IMR-90 (cell line): ENCODE measurements around the gene PBX3. TPM values are rescaled to one million over a fixed set of nuclear protein-coding genes. Genes with fewer than 3 reads are reported as not detected.

Experiments
- ATAC-seq: fragments of 200-7000 bp; cut with Tn5 transposase; 2 replicates; pipeline ENCODE4 v1.9.1; 2020; ENCODE audit warnings: low read depth, mild to moderate bottlenecking, moderate library complexity
- BruUV-seq: library from RNA; stranded (reverse); fragments of 400-500 nt; replicated peaks from 2 replicates; lab custom pipeline; 2021; lab: Mats Ljungman, UMichigan
- CTCF ChIA-PET: fragments of 300-600 bp; formaldehyde crosslinking; extraction: SDS; loops from one replicate; lab custom pipeline; 2021; ENCODE audit warnings: antibody characterized with exemption; lab: Yijun Ruan, JAX
- POLR2A ChIA-PET: fragments of 300-600 bp; sonication (Branson Sonifier 250); formaldehyde crosslinking; loops from one replicate; lab custom pipeline; 2022; ENCODE audit warnings: antibody characterized with exemption; ENCODE audit not compliant: unreplicated experiment; lab: Charles Lee
- DNase-seq: peaks from one replicate; pipeline ENCODE4 v3.0.0; 2013
- H2AFZ ChIP-seq: replicated peaks from 2 replicates; pipeline ENCODE3; 2013; ENCODE audit warnings: low read length, mild to moderate bottlenecking; ENCODE audit not compliant: poor library complexity
- H2AK5ac ChIP-seq: 2 replicates; pipeline ENCODE4 v1.6.1; 2013; ENCODE audit warnings: low read depth, low read length, inconsistent platforms
- H2AK9ac ChIP-seq: replicated peaks from 2 replicates; pipeline ENCODE3; 2013; ENCODE audit warnings: mild to moderate bottlenecking, low read depth, low read length, moderate library complexity; ENCODE audit not compliant: poor library complexity
- H2BK120ac ChIP-seq: 2 replicates; pipeline ENCODE4 v1.6.1; 2013; ENCODE audit warnings: low read depth, low read length, inconsistent platforms
- H2BK15ac ChIP-seq: 3 replicates; pipeline ENCODE4 v1.6.1; 2013; ENCODE audit warnings: low read depth, low read length, inconsistent platforms
- H2BK20ac ChIP-seq: 2 replicates; pipeline ENCODE4 v1.6.1; 2013; ENCODE audit warnings: low read depth, mild to moderate bottlenecking, inconsistent platforms, low read length, moderate library complexity
- H2BK5ac ChIP-seq: 2 replicates; pipeline ENCODE4 v1.6.1; 2013; ENCODE audit warnings: mild to moderate bottlenecking, low read depth, low read length, inconsistent platforms; ENCODE audit not compliant: poor library complexity, severe bottlenecking
- H3K14ac ChIP-seq: replicated peaks from 2 replicates; pipeline ENCODE4 v1.6.1; 2013; ENCODE audit warnings: low read depth, low read length, inconsistent platforms
- H3K18ac ChIP-seq: 2 replicates; pipeline ENCODE4 v1.6.1; 2013; ENCODE audit warnings: low read depth, low read length, control low read depth
- H3K23ac ChIP-seq: 2 replicates; pipeline ENCODE4 v1.6.1; 2013; ENCODE audit warnings: low read depth, low read length, inconsistent platforms
- H3K27ac ChIP-seq: 2 replicates; pipeline ENCODE4 v1.5.1; 2013; ENCODE audit warnings: mild to moderate bottlenecking, control low read depth, low read length; ENCODE audit not compliant: insufficient read depth
- H3K27me3 ChIP-seq: 2 replicates; pipeline ENCODE4 v1.6.1; 2013; ENCODE audit warnings: low read length; ENCODE audit not compliant: control insufficient read depth, insufficient read depth
- H3K36me3 ChIP-seq: 2 replicates; pipeline ENCODE4 v1.6.1; 2013; ENCODE audit warnings: low read length, mixed read lengths; ENCODE audit not compliant: control insufficient read depth, insufficient read depth
- H3K4ac ChIP-seq: 2 replicates; pipeline ENCODE4 v1.6.1; 2013; ENCODE audit warnings: low read depth, low read length, inconsistent platforms
- H3K4me1 ChIP-seq: 2 replicates; pipeline ENCODE4 v1.6.1; 2013; ENCODE audit warnings: low read length, mixed read lengths; ENCODE audit not compliant: control insufficient read depth, insufficient read depth
- H3K4me2 ChIP-seq: 2 replicates; pipeline ENCODE4 v1.6.1; 2013; ENCODE audit warnings: low read depth, mild to moderate bottlenecking, control low read depth, low read length, moderate library complexity
- H3K4me3 ChIP-seq: 2 replicates; pipeline ENCODE4 v1.5.1; 2013; ENCODE audit warnings: low read depth, mild to moderate bottlenecking, control low read depth, low read length, moderate library complexity; ENCODE audit not compliant: insufficient read depth
- H3K56ac ChIP-seq: 2 replicates; pipeline ENCODE4 v1.6.1; 2013; ENCODE audit warnings: low read length, inconsistent platforms; ENCODE audit not compliant: insufficient read depth; ENCODE audit errors: extremely low read depth
- H3K79me1 ChIP-seq, 2 experiments: 2 replicates each; pipeline ENCODE4 v1.6.1; 2013; ENCODE audit warnings: low read length in 2 of 2, inconsistent platforms in 1 of 2, low read depth in 1 of 2
- H3K9ac ChIP-seq: 2 replicates; pipeline ENCODE4 v1.6.1; 2013; ENCODE audit warnings: low read depth, low read length, control low read depth
- H3K9me1 ChIP-seq: 2 replicates; pipeline ENCODE4 v1.6.1; 2013; ENCODE audit warnings: low read length, inconsistent platforms; ENCODE audit not compliant: insufficient read depth
- H3K9me3 ChIP-seq: 2 replicates; pipeline ENCODE4 v1.6.1; 2013; ENCODE audit warnings: low read length; ENCODE audit not compliant: control insufficient read depth, insufficient read depth
- H4K20me1 ChIP-seq: 2 replicates; pipeline ENCODE4 v1.6.1; 2013; ENCODE audit warnings: low read length, inconsistent platforms; ENCODE audit not compliant: insufficient read depth
- H4K5ac ChIP-seq: 2 replicates; pipeline ENCODE4 v1.6.1; 2013; ENCODE audit warnings: mild to moderate bottlenecking, low read depth, low read length, control low read depth
- H4K8ac ChIP-seq, 2 experiments: 2 replicates each; pipeline ENCODE4 v1.6.1; 2013; ENCODE audit warnings: low read depth in 2 of 2, low read length in 2 of 2, control low read depth in 1 of 2, inconsistent platforms in 1 of 2
- H4K91ac ChIP-seq: 2 replicates; pipeline ENCODE4 v1.6.1; 2013; ENCODE audit warnings: low read depth, low read length, inconsistent platforms; ENCODE audit not compliant: insufficient read depth
- BHLHE40 ChIP-seq: fragments of 150-350 bp; IDR thresholded peaks from 2 replicates; pipeline ENCODE4 v1.6.1; 2016; ENCODE audit warnings: mild to moderate bottlenecking, low read depth, low read length
- CEBPB ChIP-seq: IDR thresholded peaks from 2 replicates; pipeline ENCODE4 v1.6.1; 2012; ENCODE audit warnings: low read depth, low read length, improper control_type of control experiment
- CHD1 ChIP-seq: IDR thresholded peaks from 2 replicates; pipeline ENCODE4 v1.6.1; 2012; ENCODE audit warnings: low read depth, low read length, improper control_type of control experiment
- CTCF ChIP-seq: conservative IDR thresholded peaks from 2 replicates; pipeline ENCODE4 v1.5.1; 2012; ENCODE audit warnings: mild to moderate bottlenecking, low read depth, low read length, improper control_type of control experiment
- ELK1 ChIP-seq: fragments of 150-350 bp; IDR thresholded peaks from 2 replicates; pipeline ENCODE4 v1.6.1; 2016; ENCODE audit warnings: low read depth, mild to moderate bottlenecking, low read length, moderate library complexity, borderline replicate concordance
- FOS ChIP-seq: fragments of 150-350 bp; IDR thresholded peaks from 2 replicates; pipeline ENCODE4 v1.6.1; 2016; ENCODE audit warnings: low read depth, low read length
- MAFK ChIP-seq: IDR thresholded peaks from 2 replicates; pipeline ENCODE4 v1.6.1; 2012; ENCODE audit warnings: low read depth, low read length, improper control_type of control experiment
- MAZ ChIP-seq: IDR thresholded peaks from 2 replicates; pipeline ENCODE4 v1.6.1; 2012; ENCODE audit warnings: low read depth, mild to moderate bottlenecking, low read length, improper control_type of control experiment, moderate library complexity, borderline replicate concordance
- MXI1 ChIP-seq: IDR thresholded peaks from 2 replicates; pipeline ENCODE4 v1.6.1; 2012; ENCODE audit warnings: low read depth, mild to moderate bottlenecking, low read length, moderate library complexity, borderline replicate concordance
- NFE2L2 ChIP-seq: fragments of 150-350 bp; IDR thresholded peaks from 2 replicates; pipeline ENCODE4 v1.6.1; 2016; ENCODE audit warnings: low read depth, mild to moderate bottlenecking, low read length
- POLR2A ChIP-seq: IDR thresholded peaks from 2 replicates; pipeline ENCODE4 v1.6.1; 2012; ENCODE audit warnings: mild to moderate bottlenecking, low read depth, low read length
- RAD21 ChIP-seq: IDR thresholded peaks from 2 replicates; pipeline ENCODE4 v1.6.1; 2012; ENCODE audit warnings: low read length, improper control_type of control experiment
- RCOR1 ChIP-seq: IDR thresholded peaks from 2 replicates; pipeline ENCODE4 v1.6.1; 2012; ENCODE audit warnings: mild to moderate bottlenecking, low read length, improper control_type of control experiment; ENCODE audit not compliant: insufficient replicate concordance
- RFX5 ChIP-seq: IDR thresholded peaks from 2 replicates; pipeline ENCODE4 v1.8.0; 2012; ENCODE audit warnings: low read depth, mild to moderate bottlenecking, low read length, moderate library complexity
- SMC3 ChIP-seq: fragments of 150-350 bp; IDR thresholded peaks from 2 replicates; pipeline ENCODE4 v1.6.1; 2016; ENCODE audit warnings: low read depth, mild to moderate bottlenecking, antibody characterized with exemption, low read length, moderate library complexity
- USF2 ChIP-seq: fragments of 150-350 bp; IDR thresholded peaks from 2 replicates; pipeline ENCODE4 v1.6.1; 2017; ENCODE audit warnings: mild to moderate bottlenecking, antibody characterized with exemption, low read length, low read depth
- WGBS, 2 experiments: methylation state at CpG; one replicate each; pipeline versions ENCODE4 v1.1.5 to v1.1.7; 2013; ENCODE audit warnings: missing lambda C conversion rate in 2 of 2; ENCODE audit not compliant: insufficient read length in 1 of 2; ENCODE audit errors: extremely low coverage in 2 of 2; 5-methylcytosine and 5-hydroxymethylcytosine counted together
- dilution Hi-C: fragments of 300-500 bp; cut with HindIII; formaldehyde crosslinking; loops from one replicate; pipeline ENCODE4 v1.14.3; 2018; ENCODE audit warnings: low sequenced_read_pairs; ENCODE audit not compliant: unreplicated experiment
- in situ Hi-C: fragments of 300-500 bp; cut with MboI; formaldehyde crosslinking; loops from 3 replicates; pipeline ENCODE4 v1.14.3; 2019; ENCODE audit warnings: low sequenced_read_pairs, inconsistent platforms, mixed read lengths
- intact Hi-C: fragments of 100-400 bp; cut with micrococcal nuclease; formaldehyde crosslinking; loops from 2 replicates; pipeline ENCODE4 v1.10.0; 2022
- polyA plus RNA-seq, 3 experiments: library from polyadenylated mRNA; depleted of rRNA; stranded (reverse); fragments of >200 nt; gene quantifications; 2 replicates each; pipeline ENCODE4 v1.2.3, GENCODE V29; 2012; ENCODE audit warnings: low replicate concordance in 1 of 3
- total RNA-seq: library from RNA; depleted of rRNA; stranded (reverse); fragments of >200 nt; gene quantifications from 2 replicates; pipeline ENCODE4 v1.2.3, GENCODE V29; 2012

Gene PBX3
- total and polyA plus RNA-seq, 2 of the 4 experiments (the other 2 are of a cell fraction) = 12.0 to 15.6 TPM

GRCh38 chr9:125956102-125956501 is 208.9 kb downstream of the PBX3 start:
- Histone ChIP-seq H3K9me1 (peaks cover 2% of the 10 kb centered on the region; the same call in 1 of the 2 replicates), H3K4me3 (no peak overlapping the region), H2BK20ac (no peak overlapping the region), H2BK15ac (no peak overlapping the region), H3K4ac (no peak overlapping the region), H3K23ac (no peak overlapping the region), H2AK9ac (no peak overlapping the region), H3K14ac (no peak overlapping the region), H3K4me2 (no peak overlapping the region), H4K5ac (no peak overlapping the region), H3K56ac (no peak overlapping the region), H4K91ac (no peak overlapping the region), H2BK120ac (no peak overlapping the region), H3K18ac (no peak overlapping the region), H3K27me3 (no peaks in the 10 kb centered on the region), H3K36me3 (peaks cover 3% of the 10 kb centered on the region; the same call in 1 of the 2 replicates), H4K8ac (no peak overlapping the region), H3K4me1 (no peaks in the 10 kb centered on the region), H2BK5ac (no peak overlapping the region), H2AK5ac (no peak overlapping the region), H3K79me1 (no peaks in the 10 kb centered on the region), H3K9ac (no peak overlapping the region), H4K20me1 (no peaks in the 10 kb centered on the region), H2AFZ (no peak overlapping the region), H3K9me3 (no peaks in the 10 kb centered on the region), H3K27ac (no peak overlapping the region)
- in situ Hi-C loops (no loop called here), dilution Hi-C loops (no loop called here), intact Hi-C loops (no loop called here)
- TF ChIP-seq SMC3 = no peak
- no peak for TF ChIP-seq USF2
- no peak for TF ChIP-seq MAFK
- no peak for TF ChIP-seq MAZ
- no peak for TF ChIP-seq NFE2L2
- no peak for TF ChIP-seq ELK1
- TF ChIP-seq RFX5 = no peak
- no peak for TF ChIP-seq CEBPB
- TF ChIP-seq CTCF = no peak
- TF ChIP-seq BHLHE40 = no peak
- TF ChIP-seq CHD1 = no peak
- TF ChIP-seq FOS = no peak
- no peak for TF ChIP-seq RAD21
- no peak for TF ChIP-seq POLR2A
- TF ChIP-seq MXI1 = no peak
- no peak for TF ChIP-seq RCOR1
- ChIA-PET POLR2A (no interaction called here), CTCF (no interaction called here)
- DNase-seq (no peak), ATAC-seq (no peak)
- no TSS peak for BruUV-seq
- no CpG with 5 or more reads among the region's 5 CpGs for WGBS, 2 experiments
